Activated CD4-positive, alpha-beta memory T cell treated with anti-CD3 and anti-CD28 coated beads for 36 hours (primary cell): ENCODE results near the gene PCDH9. TPM values are rescaled to one million over a fixed set of nuclear protein-coding genes. Genes with fewer than 3 reads are reported as not detected.

Experiments
- CTCF ChIA-PET: fragments of 350-600 bp; sonication (Branson Sonifier 250); formaldehyde crosslinking; loops from one replicate; lab custom pipeline; 2021; ENCODE audit warnings: antibody characterized with exemption, inconsistent platforms; lab: Charles Lee
- POLR2A ChIA-PET: fragments of 350-600 bp; sonication (Branson Sonifier 250); formaldehyde crosslinking; loops from one replicate; lab custom pipeline; 2021; ENCODE audit warnings: antibody characterized with exemption; lab: Charles Lee
- DNase-seq: peaks from one replicate; pipeline ENCODE4 v3.0.0-alpha.2; 2020
- H3K27ac Mint-ChIP-seq: one replicate; pipeline ENCODE4 v1.8.0; 2021; ENCODE audit warnings: mixed read lengths
- H3K27me3 Mint-ChIP-seq: one replicate; pipeline ENCODE4 v1.8.0; 2021; ENCODE audit warnings: mixed read lengths
- H3K36me3 Mint-ChIP-seq: one replicate; pipeline ENCODE4 v1.8.0; 2021; ENCODE audit warnings: mixed read lengths
- H3K4me1 Mint-ChIP-seq: one replicate; pipeline ENCODE4 v1.8.0; 2021; ENCODE audit warnings: low read depth, mixed read lengths
- H3K4me3 Mint-ChIP-seq: one replicate; pipeline ENCODE4 v1.8.0; 2021; ENCODE audit warnings: mild to moderate bottlenecking, mixed read lengths
- H3K9me3 Mint-ChIP-seq: one replicate; pipeline ENCODE4 v1.8.0; 2021; ENCODE audit warnings: mixed read lengths
- intact Hi-C: fragments of 100-400 bp; cut with micrococcal nuclease; formaldehyde crosslinking; loops from one replicate; pipeline ENCODE4 v1.15.1; 2023
- total RNA-seq, 2 experiments: library from RNA; stranded (reverse); gene quantifications; one replicate each; pipeline ENCODE4 v1.2.3, GENCODE V29; 2021

The PCDH9 gene
- total RNA-seq, 2 experiments from 2014 or later: under 0.01 to 0.02 TPM

DNA sequence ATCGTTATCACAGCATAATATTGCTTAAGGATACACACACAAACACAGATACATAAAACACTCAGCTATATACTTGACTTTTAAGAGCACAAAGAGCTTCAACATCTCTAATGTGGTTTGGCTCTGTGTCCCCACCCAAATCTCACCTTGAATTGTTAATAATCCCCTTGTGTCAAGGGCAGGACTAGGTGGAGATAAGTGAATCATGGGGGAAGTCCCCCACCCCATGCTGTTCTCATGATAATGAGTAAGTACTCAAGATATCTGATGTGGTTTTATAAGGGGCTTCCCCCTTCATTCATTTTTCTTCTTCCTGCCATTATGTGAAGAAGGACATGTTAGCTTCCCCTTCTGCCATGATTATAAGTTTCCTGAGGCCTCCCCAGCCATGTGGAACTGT is 481.4 kb downstream of the PCDH9 start:
- intact Hi-C loops: no loop called here

DNA sequence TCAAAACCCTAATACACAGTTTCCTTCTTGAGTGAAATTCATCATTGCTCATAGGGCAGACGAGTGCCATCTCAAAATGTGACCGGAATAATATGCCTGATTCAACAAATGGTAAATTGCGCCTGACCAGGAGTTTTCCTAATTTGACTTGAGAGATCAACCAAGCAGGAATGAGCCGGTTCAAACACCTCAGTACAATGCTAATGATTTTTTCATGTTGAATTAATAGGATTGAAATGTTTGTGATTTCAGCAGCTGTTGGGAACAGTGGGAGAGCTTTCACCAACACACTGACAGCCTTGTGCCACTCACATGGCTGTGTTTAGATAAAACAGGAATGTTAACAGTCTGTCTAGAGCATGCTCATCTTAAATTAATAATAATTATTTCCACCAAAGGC is 484.8 kb downstream of the PCDH9 start:
- intact Hi-C loops: no loop called here
- Mint-ChIP-seq H3K36me3 (no peaks in the 10 kb centered on the region), H3K27me3 (no peaks in the 10 kb centered on the region), H3K4me1 (no peaks in the 10 kb centered on the region), H3K9me3 (peaks cover 16% of the 10 kb centered on the region), H3K27ac (no peak overlapping the region), H3K4me3 (no peak overlapping the region)
- POLR2A ChIA-PET: no interaction called here
- no peak for DNase-seq
- CTCF ChIA-PET: no interaction called here

More for the DNA sequence above, 481.4 kb downstream of the PCDH9 start:
- no peaks in the 10 kb centered on the region for H3K27me3 Mint-ChIP-seq
- H3K4me3 Mint-ChIP-seq: no peak overlapping the region
- POLR2A ChIA-PET: no interaction called here
- H3K27ac Mint-ChIP-seq: no peak overlapping the region
- peaks cover 26% of the 10 kb centered on the region for H3K9me3 Mint-ChIP-seq
- no peak for DNase-seq
- CTCF ChIA-PET: no interaction called here
- H3K36me3 Mint-ChIP-seq: no peaks in the 10 kb centered on the region
- H3K4me1 Mint-ChIP-seq: no peaks in the 10 kb centered on the region

DNA sequence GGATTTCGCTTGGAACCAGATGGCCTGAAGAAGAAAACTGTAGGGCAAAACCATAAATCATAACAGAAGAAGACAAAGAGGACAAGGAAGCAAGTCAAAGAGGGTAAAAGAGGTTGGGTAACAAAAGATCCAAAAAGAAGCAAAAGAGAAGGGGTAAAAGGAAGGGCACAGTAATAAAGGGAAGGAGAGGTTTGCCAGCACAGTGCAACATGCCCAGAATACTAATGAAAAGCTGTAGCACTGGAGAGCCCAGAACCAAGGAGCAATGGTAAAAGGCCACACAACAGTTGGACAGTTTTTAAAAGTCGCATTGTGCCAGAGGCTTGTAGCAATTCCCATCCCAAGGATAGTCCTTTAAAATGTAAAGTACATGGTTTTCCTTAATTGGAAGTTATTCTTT is 506.6 kb downstream of the PCDH9 start:
- intact Hi-C loops: no loop called here
- Mint-ChIP-seq H3K4me3 (no peak overlapping the region), H3K27me3 (no peaks in the 10 kb centered on the region), H3K9me3 (peaks cover 2% of the 10 kb centered on the region), H3K4me1 (no peaks in the 10 kb centered on the region), H3K27ac (no peak overlapping the region), H3K36me3 (no peaks in the 10 kb centered on the region)
- POLR2A ChIA-PET: no interaction called here
- CTCF ChIA-PET: no interaction called here
- DNase-seq: no peak

DNA sequence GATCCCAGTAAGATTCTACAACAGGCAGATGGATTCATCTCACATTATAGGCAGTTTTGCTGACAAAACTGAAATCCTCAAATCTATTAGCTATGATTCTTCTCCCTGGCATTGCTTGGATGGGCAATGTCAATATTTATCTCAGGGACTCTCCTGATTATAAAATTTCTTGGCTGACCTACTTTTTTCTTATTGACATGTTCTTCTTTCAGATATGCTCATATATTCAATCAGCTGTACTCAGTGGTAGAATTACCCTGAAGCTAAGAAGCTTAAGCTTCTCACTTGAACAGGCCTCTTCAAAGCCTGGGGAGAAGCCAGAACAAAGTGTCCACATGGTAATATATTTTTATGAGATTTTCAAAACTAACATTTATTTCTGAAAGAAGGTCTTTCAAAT is 513.6 kb downstream of the PCDH9 start:
- Mint-ChIP-seq H3K27me3 (no peaks in the 10 kb centered on the region), H3K9me3 (peaks cover 2% of the 10 kb centered on the region), H3K27ac (no peak overlapping the region), H3K4me3 (no peak overlapping the region), H3K36me3 (no peaks in the 10 kb centered on the region), H3K4me1 (no peaks in the 10 kb centered on the region)
- DNase-seq: no peak
- CTCF ChIA-PET: interaction anchor here (0.9 kb wide), 1 partner anchor 13 kb away, joined by 3 read pairs; no protein-coding TSS in a partner anchor
- intact Hi-C loops: no loop called here
- POLR2A ChIA-PET: no interaction called here

DNA sequence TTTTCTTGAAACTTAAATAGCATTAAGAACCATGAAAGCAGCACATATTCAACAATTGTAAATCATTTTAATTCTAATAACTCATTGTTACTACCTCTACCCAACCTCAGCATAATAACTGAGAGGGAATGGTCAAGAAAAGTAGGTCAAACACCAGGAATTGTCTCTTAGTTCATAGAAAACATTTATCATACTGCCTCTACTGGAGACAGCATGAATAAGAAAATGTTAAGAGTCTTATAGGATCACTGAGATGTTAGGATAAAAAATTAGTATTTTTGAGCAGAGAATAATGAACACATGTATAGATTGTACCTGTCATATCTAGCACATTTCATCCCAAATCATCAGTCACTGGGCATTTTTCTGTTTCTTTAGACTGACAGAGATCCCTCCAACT is 515.3 kb downstream of the PCDH9 start:
- Mint-ChIP-seq H3K27me3 (no peaks in the 10 kb centered on the region), H3K9me3 (peaks cover 2% of the 10 kb centered on the region), H3K27ac (no peak overlapping the region), H3K36me3 (no peaks in the 10 kb centered on the region), H3K4me1 (no peaks in the 10 kb centered on the region), H3K4me3 (no peak overlapping the region)
- ChIA-PET POLR2A (no interaction called here), CTCF (no interaction called here)
- intact Hi-C loops: no loop called here
- no peak for DNase-seq

DNA sequence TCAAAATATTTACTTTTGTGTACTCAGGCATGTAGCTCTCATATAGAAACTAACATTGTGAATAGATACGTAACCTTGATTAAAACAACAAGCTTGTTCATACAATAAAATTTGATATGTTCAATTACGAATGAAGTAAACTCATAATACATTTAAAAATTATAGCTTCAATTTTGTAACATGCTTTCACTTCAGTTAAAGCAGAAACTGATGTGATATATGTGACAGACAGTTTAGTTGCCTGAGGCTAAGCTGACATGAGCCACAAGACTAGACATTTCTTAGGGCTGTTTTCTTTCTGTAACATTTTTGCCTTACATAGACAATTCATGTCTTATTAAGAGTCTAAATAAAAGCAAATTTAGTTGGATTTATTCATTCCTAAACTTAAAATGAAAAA is 526.0 kb downstream of the PCDH9 start:
- H3K4me3 Mint-ChIP-seq: no peak overlapping the region
- intact Hi-C loops: loop anchor here (5.0 kb wide), 1 partner anchor 752 kb away; no protein-coding TSS in a partner anchor
- no peak overlapping the region for H3K27ac Mint-ChIP-seq
- H3K36me3 Mint-ChIP-seq: no peaks in the 10 kb centered on the region
- no peak for DNase-seq
- H3K27me3 Mint-ChIP-seq: no peaks in the 10 kb centered on the region
- no peaks in the 10 kb centered on the region for H3K9me3 Mint-ChIP-seq
- POLR2A ChIA-PET: no interaction called here
- no peaks in the 10 kb centered on the region for H3K4me1 Mint-ChIP-seq
- CTCF ChIA-PET: no interaction called here

DNA sequence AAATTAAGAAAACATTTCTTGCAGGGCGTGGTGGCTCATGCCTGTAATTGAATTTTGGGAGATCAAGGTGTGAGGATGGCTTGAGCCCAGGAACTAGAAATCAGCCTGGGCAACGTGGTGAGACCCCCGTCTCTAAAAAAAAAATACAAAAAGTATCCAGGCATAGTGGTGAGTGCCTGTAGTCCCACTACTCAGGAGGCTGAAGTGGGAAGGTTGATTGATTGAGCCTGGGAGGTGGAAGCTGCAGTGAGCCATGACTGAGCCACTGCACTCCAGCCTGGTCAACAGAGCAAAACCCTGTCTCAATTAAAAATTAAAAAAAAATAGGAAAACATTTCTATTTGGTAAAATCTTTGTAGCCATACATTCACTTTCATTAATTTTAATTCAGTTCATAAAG is 526.5 kb downstream of the PCDH9 start:
- H3K27ac Mint-ChIP-seq: no peak overlapping the region
- ChIA-PET CTCF (no interaction called here), POLR2A (no interaction called here)
- H3K4me3 Mint-ChIP-seq: no peak overlapping the region
- no peaks in the 10 kb centered on the region for H3K4me1 Mint-ChIP-seq
- no peaks in the 10 kb centered on the region for H3K9me3 Mint-ChIP-seq
- intact Hi-C loops: loop anchor here (5.0 kb wide), 1 partner anchor 751 kb away; no protein-coding TSS in a partner anchor
- DNase-seq: no peak
- H3K27me3 Mint-ChIP-seq: no peaks in the 10 kb centered on the region
- no peaks in the 10 kb centered on the region for H3K36me3 Mint-ChIP-seq

DNA sequence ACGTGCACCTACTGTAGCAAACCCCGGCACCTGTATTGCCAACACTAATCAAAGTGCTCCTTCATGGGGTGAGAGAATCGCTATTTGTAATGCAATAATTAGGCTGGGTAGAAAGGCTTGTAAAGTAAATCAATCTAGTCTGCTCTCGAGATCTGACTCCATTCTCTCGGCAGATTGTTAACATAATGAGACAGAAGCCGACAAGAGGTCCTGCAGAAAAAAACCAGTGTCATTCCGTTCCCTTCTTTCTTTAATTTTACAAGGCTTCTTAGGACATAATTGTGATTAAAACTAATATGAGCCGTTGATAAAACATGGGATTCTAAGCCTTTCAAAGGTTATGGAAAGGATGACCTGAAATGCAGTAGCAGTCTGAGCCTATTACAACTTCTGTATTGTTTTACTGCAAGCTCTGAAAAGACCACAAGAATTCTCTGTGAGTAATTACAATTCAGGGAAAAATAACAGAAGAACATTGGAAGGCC is 530.0 kb downstream of the PCDH9 start:
- H3K4me1 Mint-ChIP-seq: no peaks in the 10 kb centered on the region
- no peaks in the 10 kb centered on the region for H3K36me3 Mint-ChIP-seq
- intact Hi-C loops: loop anchor here (5.0 kb wide), 1 partner anchor 748 kb away; no protein-coding TSS in a partner anchor
- ChIA-PET POLR2A (no interaction called here), CTCF (no interaction called here)
- H3K4me3 Mint-ChIP-seq: no peak overlapping the region
- no peaks in the 10 kb centered on the region for H3K9me3 Mint-ChIP-seq
- no peak overlapping the region for H3K27ac Mint-ChIP-seq
- H3K27me3 Mint-ChIP-seq: no peaks in the 10 kb centered on the region
- no peak for DNase-seq

DNA sequence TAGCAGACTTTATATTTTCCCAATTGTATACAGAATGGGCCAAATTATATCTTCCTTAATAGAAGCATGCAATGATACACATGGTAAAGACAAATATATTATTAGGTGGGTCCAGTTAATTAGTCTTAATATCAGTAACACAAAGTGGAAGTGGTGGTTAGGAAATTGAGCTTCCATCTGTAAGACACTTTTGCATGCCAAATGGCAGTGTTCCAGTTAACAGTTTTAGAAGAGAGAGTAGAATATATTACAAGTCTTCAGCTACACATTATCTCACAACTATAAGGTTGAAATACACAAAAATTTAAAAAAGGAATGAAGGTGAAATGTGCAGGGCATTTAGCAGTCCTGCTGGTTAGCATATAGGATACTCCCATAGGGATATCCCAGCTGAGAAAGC is 536.5 kb downstream of the PCDH9 start:
- Mint-ChIP-seq H3K36me3 (no peaks in the 10 kb centered on the region), H3K27ac (no peak overlapping the region), H3K27me3 (no peaks in the 10 kb centered on the region), H3K9me3 (peaks cover 2% of the 10 kb centered on the region), H3K4me3 (no peak overlapping the region), H3K4me1 (no peaks in the 10 kb centered on the region)
- POLR2A ChIA-PET: no interaction called here
- no peak for DNase-seq
- CTCF ChIA-PET: no interaction called here
- intact Hi-C loops: no loop called here

DNA sequence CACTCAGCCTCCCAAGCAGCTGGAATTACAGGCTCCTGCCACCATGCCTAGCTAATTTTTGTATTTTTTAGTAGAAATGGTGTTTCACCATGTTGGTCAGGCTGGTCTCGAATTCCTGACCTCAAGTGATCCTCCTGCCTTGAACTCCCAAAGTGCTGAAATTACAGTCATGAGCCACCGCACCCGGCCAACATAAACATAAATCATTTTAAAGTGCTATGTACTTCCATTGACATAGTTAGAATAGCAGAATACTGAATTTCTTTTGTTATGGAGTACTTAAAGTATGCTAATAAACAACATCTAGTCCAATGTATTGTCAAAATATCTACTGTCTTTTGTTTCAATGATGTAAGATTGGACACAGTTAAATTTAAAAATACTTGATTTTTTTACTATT is 539.0 kb downstream of the PCDH9 start:
- H3K27ac Mint-ChIP-seq: no peak overlapping the region
- H3K36me3 Mint-ChIP-seq: no peaks in the 10 kb centered on the region
- ChIA-PET CTCF (no interaction called here), POLR2A (no interaction called here)
- no peaks in the 10 kb centered on the region for H3K27me3 Mint-ChIP-seq
- no peak overlapping the region for H3K4me3 Mint-ChIP-seq
- no peak for DNase-seq
- H3K9me3 Mint-ChIP-seq: peaks cover 4% of the 10 kb centered on the region
- intact Hi-C loops: no loop called here
- H3K4me1 Mint-ChIP-seq: no peaks in the 10 kb centered on the region

DNA sequence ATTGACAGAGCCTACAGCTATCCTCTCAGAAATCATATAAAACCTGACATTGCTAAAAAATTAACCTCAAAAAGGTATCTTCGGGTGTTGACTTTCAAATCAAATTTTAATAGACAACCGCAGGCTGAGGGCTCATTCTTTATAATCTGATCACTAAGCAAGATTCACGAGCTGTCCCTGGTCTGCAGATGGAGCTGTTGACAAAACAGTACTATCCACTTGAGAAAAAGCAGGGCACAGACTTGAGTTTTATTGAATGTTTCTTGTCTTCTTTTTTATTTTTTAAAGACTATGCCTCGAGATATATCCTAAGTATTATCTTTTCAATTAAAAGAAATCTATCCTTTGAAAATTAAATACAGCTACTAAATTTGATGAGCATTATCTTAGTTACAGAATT is 540.5 kb downstream of the PCDH9 start:
- Mint-ChIP-seq H3K4me3 (no peak overlapping the region), H3K36me3 (no peaks in the 10 kb centered on the region), H3K9me3 (peaks cover 11% of the 10 kb centered on the region), H3K27ac (no peak overlapping the region), H3K27me3 (no peaks in the 10 kb centered on the region), H3K4me1 (no peaks in the 10 kb centered on the region)
- CTCF ChIA-PET: no interaction called here
- intact Hi-C loops: no loop called here
- POLR2A ChIA-PET: no interaction called here
- no peak for DNase-seq

DNA sequence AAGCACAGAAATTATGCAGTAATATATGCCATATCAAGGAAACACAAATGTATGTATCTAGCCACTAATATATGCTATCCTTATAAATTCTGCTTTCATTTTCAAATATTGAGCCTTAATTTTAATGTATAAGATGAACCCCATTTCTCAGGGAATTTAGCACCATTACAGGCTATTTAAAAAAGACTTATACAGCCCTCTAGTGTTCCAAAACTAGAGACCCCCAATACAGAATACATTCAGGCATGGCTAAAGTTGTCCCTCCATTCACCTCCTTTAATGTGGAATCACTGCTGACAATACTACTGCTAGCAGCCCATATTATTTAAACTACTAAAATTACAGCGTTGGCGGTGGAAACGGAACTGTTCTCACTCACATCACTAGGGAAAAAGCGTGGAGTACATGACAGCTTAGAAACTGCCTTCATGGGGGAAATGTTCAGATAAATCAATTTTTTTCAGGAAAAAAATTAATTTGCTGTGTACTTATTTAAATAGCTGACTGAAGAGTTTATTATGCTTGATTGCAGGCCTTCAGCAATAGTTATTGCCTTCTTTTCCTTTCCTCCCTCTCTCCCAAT is 541.0 kb downstream of the PCDH9 start:
- Mint-ChIP-seq H3K4me1 (no peaks in the 10 kb centered on the region), H3K27ac (no peak overlapping the region), H3K4me3 (no peak overlapping the region), H3K9me3 (peaks cover 14% of the 10 kb centered on the region), H3K36me3 (no peaks in the 10 kb centered on the region), H3K27me3 (no peaks in the 10 kb centered on the region)
- ChIA-PET POLR2A (no interaction called here), CTCF (no interaction called here)
- intact Hi-C loops: no loop called here
- DNase-seq: no peak

DNA sequence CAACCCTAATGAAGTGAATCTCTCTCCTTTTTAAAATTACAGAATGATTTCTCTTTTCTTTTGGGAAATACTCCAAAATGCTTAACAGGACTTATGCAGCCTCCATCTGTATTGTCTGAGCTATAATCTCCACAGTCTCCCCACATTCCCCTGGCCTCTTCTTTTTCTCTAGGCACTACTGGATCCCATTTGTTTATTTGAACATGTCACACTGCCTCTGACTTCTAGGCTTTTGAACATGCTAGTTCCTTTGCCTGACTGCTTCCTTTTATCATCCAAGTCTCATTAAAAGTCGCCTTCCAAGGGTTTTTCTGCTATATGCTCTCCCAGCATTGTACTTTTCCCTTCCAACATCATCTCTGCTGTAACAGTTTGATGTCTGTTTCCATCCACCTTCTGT is 548.7 kb downstream of the PCDH9 start:
- Mint-ChIP-seq H3K4me3 (no peak overlapping the region), H3K27ac (no peak overlapping the region), H3K36me3 (no peaks in the 10 kb centered on the region), H3K27me3 (no peaks in the 10 kb centered on the region), H3K4me1 (no peaks in the 10 kb centered on the region), H3K9me3 (peaks cover 11% of the 10 kb centered on the region)
- no peak for DNase-seq
- CTCF ChIA-PET: no interaction called here
- intact Hi-C loops: no loop called here
- POLR2A ChIA-PET: no interaction called here
